ENCODE results near the gene AUTS2.

GRCh38 chr7:70647801-70648498, 1049.7 kb downstream of the AUTS2 start:
- TF ChIP-seq, protein P1, sequence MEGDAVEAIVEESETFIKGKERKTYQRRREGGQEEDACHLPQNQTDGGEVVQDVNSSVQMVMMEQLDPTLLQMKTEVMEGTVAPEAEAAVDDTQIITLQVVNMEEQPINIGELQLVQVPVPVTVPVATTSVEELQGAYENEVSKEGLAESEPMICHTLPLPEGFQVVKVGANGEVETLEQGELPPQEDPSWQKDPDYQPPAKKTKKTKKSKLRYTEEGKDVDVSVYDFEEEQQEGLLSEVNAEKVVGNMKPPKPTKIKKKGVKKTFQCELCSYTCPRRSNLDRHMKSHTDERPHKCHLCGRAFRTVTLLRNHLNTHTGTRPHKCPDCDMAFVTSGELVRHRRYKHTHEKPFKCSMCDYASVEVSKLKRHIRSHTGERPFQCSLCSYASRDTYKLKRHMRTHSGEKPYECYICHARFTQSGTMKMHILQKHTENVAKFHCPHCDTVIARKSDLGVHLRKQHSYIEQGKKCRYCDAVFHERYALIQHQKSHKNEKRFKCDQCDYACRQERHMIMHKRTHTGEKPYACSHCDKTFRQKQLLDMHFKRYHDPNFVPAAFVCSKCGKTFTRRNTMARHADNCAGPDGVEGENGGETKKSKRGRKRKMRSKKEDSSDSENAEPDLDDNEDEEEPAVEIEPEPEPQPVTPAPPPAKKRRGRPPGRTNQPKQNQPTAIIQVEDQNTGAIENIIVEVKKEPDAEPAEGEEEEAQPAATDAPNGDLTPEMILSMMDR (IDR thresholded peaks at IDR 0.05), result no peak
- TF ChIP-seq POLR2AphosphoS5 (IDR thresholded peaks at IDR 0.05; ENCODE audit: low read depth, low read length), result no peak

Measured in Panc1 (cell line).